Measurements from ENCODE around the gene NHLRC3. TPM values are rescaled to one million over a fixed set of nuclear protein-coding genes. Genes with fewer than 3 reads are reported as not detected.

The NHLRC3 gene
- total and polyA plus RNA-seq, 2 donors (not counting 3 experiments of a cell fraction or from before 2014, with no cell fraction given), result 7.3 to 10.2 TPM

DNA sequence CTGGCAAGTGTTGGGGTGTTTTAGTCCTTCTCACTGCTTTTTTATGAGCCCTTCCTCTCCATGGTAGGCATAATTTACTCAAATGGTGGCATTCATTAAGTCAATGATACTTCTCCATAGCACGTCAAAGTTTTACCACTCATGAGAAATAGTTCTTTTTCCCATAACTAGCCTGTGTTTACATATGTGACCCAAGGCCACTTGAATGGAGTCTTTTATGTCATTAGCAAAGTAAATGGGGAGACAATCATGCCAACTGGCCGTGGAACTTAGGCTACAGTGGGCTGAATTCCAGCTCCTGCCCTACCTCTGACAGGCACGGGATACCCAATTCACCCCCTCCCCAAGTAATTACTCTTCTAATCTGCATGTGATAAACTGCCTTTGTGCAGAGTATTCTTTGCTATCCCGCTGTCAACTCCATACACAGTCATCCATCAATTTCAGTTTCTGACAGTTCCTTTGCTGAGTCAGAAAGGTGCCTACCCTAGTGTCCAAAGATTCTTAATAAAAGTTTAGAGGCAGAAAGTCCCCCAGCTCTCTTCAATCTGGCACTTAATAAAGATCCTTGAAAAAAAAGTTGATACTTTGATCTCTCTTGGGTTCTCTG lies 17.3 kb upstream of the NHLRC3 start:
- no peaks in the 10 kb centered on the region for H3K27me3 ChIP-seq (ENCODE audit: control insufficient read depth in 2 of 2, insufficient read depth in 2 of 2, low read length in 2 of 2)
- no peak for FAIRE-seq
- H3K27ac ChIP-seq (ENCODE audit: insufficient read depth, low read depth, low read length), result no peak overlapping the region
- no peaks in the 10 kb centered on the region for H3K79me2 ChIP-seq (ENCODE audit: control insufficient read depth, insufficient read depth, low read length)
- dilution Hi-C loops (cut with MboI; ENCODE audit: extremely low pct_ligation_motif_present, low sequenced_read_pairs) (no loop called here), intact Hi-C loops (cut with micrococcal nuclease) (no loop called here)
- H3K36me3 ChIP-seq (ENCODE audit: control insufficient read depth in 2 of 2, extremely low read depth in 1 of 2, insufficient read depth in 2 of 2, low read length in 2 of 2), result peaks cover 12 to 40% of the 10 kb centered on the region in 2 experiments
- no peaks in the 10 kb centered on the region for H3K9me3 ChIP-seq (replicated peaks; ENCODE audit: control insufficient read depth, insufficient read depth, low read length)
- H3K9ac ChIP-seq (replicated peaks; ENCODE audit: extremely low read depth, insufficient read depth, low read length), result no peak overlapping the region
- ChIA-PET POLR2A (no interaction called here), CTCF (interaction anchor here (1.5 kb wide), 1 partner anchor 595 kb away, joined by 3 read pairs; no protein-coding TSS in a partner anchor)
- H3K4me1 ChIP-seq (ENCODE audit: control insufficient read depth, extremely low read depth, insufficient read depth, low read length), result no peaks in the 10 kb centered on the region
- H3K9me1 ChIP-seq (replicated peaks; ENCODE audit: control insufficient read depth, extremely low read depth, insufficient read depth, low read length), result no peaks in the 10 kb centered on the region
- H3K4me2 ChIP-seq (ENCODE audit: insufficient read depth, low read length), result no peak overlapping the region
- TF ChIP-seq, protein P1, sequence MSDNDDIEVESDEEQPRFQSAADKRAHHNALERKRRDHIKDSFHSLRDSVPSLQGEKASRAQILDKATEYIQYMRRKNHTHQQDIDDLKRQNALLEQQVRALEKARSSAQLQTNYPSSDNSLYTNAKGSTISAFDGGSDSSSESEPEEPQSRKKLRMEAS (IDR thresholded peaks at IDR 0.05; ENCODE audit: insufficient read depth, insufficient read length), result no peak
- TF ChIP-seq, protein P2, sequence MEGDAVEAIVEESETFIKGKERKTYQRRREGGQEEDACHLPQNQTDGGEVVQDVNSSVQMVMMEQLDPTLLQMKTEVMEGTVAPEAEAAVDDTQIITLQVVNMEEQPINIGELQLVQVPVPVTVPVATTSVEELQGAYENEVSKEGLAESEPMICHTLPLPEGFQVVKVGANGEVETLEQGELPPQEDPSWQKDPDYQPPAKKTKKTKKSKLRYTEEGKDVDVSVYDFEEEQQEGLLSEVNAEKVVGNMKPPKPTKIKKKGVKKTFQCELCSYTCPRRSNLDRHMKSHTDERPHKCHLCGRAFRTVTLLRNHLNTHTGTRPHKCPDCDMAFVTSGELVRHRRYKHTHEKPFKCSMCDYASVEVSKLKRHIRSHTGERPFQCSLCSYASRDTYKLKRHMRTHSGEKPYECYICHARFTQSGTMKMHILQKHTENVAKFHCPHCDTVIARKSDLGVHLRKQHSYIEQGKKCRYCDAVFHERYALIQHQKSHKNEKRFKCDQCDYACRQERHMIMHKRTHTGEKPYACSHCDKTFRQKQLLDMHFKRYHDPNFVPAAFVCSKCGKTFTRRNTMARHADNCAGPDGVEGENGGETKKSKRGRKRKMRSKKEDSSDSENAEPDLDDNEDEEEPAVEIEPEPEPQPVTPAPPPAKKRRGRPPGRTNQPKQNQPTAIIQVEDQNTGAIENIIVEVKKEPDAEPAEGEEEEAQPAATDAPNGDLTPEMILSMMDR (IDR thresholded peaks at IDR 0.05; ENCODE audit: extremely low read depth in 1 of 2, insufficient read depth in 1 of 2, low read depth in 1 of 2, low read length in 2 of 2), result no peak
- no peak for TF ChIP-seq EZH2 (IDR thresholded peaks at IDR 0.05; ENCODE audit: borderline replicate concordance, low read depth, low read length, severe bottlenecking)
- no peaks in the 10 kb centered on the region for H4K20me1 ChIP-seq (replicated peaks; ENCODE audit: control insufficient read depth, extremely low read depth, insufficient read depth, low read length)
- no TSS peak for BruUV-seq (replicated peaks)
- no peak overlapping the region for H3K4me3 ChIP-seq (replicated peaks in 1 of 3; ENCODE audit: insufficient read depth in 1 of 3, low read depth in 1 of 3, low read length in 3 of 3)
- no peak for DNase-seq (ENCODE audit: low read depth, low spot score)
- H2AFZ ChIP-seq (ENCODE audit: low read depth, low read length), result no peak overlapping the region

GRCh38 chr13:39023316-39023715 lies 14.9 kb upstream of the NHLRC3 start:
- Histone ChIP-seq H4K20me1 (replicated peaks; ENCODE audit: control insufficient read depth, extremely low read depth, insufficient read depth, low read length) (no peaks in the 10 kb centered on the region), H3K27me3 (ENCODE audit: control insufficient read depth in 2 of 2, insufficient read depth in 2 of 2, low read length in 2 of 2) (no peaks in the 10 kb centered on the region), H3K27ac (ENCODE audit: insufficient read depth, low read depth, low read length) (no peak overlapping the region), H3K9me3 (replicated peaks; ENCODE audit: control insufficient read depth, insufficient read depth, low read length) (no peaks in the 10 kb centered on the region), H3K9ac (replicated peaks; ENCODE audit: extremely low read depth, insufficient read depth, low read length) (no peak overlapping the region), H3K4me2 (ENCODE audit: insufficient read depth, low read length) (no peak overlapping the region), H2AFZ (ENCODE audit: low read depth, low read length) (no peak overlapping the region), H3K79me2 (ENCODE audit: control insufficient read depth, insufficient read depth, low read length) (peaks cover 2% of the 10 kb centered on the region), H3K4me1 (ENCODE audit: control insufficient read depth, extremely low read depth, insufficient read depth, low read length) (no peaks in the 10 kb centered on the region), H3K9me1 (replicated peaks; ENCODE audit: control insufficient read depth, extremely low read depth, insufficient read depth, low read length) (no peaks in the 10 kb centered on the region), H3K4me3 (replicated peaks in 1 of 3; ENCODE audit: insufficient read depth in 1 of 3, low read depth in 1 of 3, low read length in 3 of 3) (no peak overlapping the region), H3K36me3 (ENCODE audit: control insufficient read depth in 2 of 2, extremely low read depth in 1 of 2, insufficient read depth in 2 of 2, low read length in 2 of 2) (peaks cover 16 to 41% of the 10 kb centered on the region in 2 experiments)
- no TSS peak for BruUV-seq (replicated peaks)
- ChIA-PET POLR2A (no interaction called here), CTCF (no interaction called here)
- DNase-seq (ENCODE audit: low read depth, low spot score), result no peak
- TF ChIP-seq MYC (IDR thresholded peaks at IDR 0.05; ENCODE audit: low read depth, low read length) (no peak), FOS (IDR thresholded peaks at IDR 0.05; ENCODE audit: borderline replicate concordance, insufficient read depth, low read length) (no peak), POLR2AphosphoS5 (IDR thresholded peaks at IDR 0.05; ENCODE audit: insufficient read depth, low read depth, low read length) (no peak), POLR2A (IDR thresholded peaks at IDR 0.05; ENCODE audit: low read depth, low read length) (no peak), EZH2 (IDR thresholded peaks at IDR 0.05; ENCODE audit: borderline replicate concordance, low read depth, low read length, severe bottlenecking) (no peak), GATA2 (IDR thresholded peaks at IDR 0.05; ENCODE audit: insufficient read depth, insufficient read length, low read depth, low read length) (no peak), JUN (IDR thresholded peaks at IDR 0.05; ENCODE audit: borderline replicate concordance, insufficient read depth, insufficient read length, low read depth) (no peak)
- TF ChIP-seq, protein P2 (IDR thresholded peaks at IDR 0.05; ENCODE audit: extremely low read depth in 1 of 2, insufficient read depth in 1 of 2, low read depth in 1 of 2, low read length in 2 of 2), result no peak
- TF ChIP-seq, protein P1 (IDR thresholded peaks at IDR 0.05; ENCODE audit: insufficient read depth, insufficient read length), result no peak
- intact Hi-C loops (cut with micrococcal nuclease) (no loop called here), dilution Hi-C loops (cut with MboI; ENCODE audit: extremely low pct_ligation_motif_present, low sequenced_read_pairs) (no loop called here)
- FAIRE-seq, result no peak
